ENCODE results near the gene ZNF264.

- no peak for TF ChIP-seq CTCF (IDR thresholded peaks at IDR 0.05)
- TF ChIP-seq POLR2A (IDR thresholded peaks at IDR 0.05) = no peak
Measured at GRCh38 chr19:57210381-57210780, 19.1 kb downstream of the ZNF264 start.

Data from Peyer's patch (tissue), 4 donors.